GM19035 (cell line): ENCODE measurements around the gene CALHM2.
"Not testable (repeated sequence)": the region's sequence is repeated elsewhere in the genome, so short reads cannot be mapped to it uniquely, and the experiment has no call there.

Experiments
- ATAC-seq: cut with Tn5 transposase; IDR thresholded peaks from one replicate; pipeline ENCODE4 v1.9.1; 2021; ENCODE audit not compliant: unreplicated experiment

Gene CALHM2, protein sequence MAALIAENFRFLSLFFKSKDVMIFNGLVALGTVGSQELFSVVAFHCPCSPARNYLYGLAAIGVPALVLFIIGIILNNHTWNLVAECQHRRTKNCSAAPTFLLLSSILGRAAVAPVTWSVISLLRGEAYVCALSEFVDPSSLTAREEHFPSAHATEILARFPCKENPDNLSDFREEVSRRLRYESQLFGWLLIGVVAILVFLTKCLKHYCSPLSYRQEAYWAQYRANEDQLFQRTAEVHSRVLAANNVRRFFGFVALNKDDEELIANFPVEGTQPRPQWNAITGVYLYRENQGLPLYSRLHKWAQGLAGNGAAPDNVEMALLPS

DNA sequence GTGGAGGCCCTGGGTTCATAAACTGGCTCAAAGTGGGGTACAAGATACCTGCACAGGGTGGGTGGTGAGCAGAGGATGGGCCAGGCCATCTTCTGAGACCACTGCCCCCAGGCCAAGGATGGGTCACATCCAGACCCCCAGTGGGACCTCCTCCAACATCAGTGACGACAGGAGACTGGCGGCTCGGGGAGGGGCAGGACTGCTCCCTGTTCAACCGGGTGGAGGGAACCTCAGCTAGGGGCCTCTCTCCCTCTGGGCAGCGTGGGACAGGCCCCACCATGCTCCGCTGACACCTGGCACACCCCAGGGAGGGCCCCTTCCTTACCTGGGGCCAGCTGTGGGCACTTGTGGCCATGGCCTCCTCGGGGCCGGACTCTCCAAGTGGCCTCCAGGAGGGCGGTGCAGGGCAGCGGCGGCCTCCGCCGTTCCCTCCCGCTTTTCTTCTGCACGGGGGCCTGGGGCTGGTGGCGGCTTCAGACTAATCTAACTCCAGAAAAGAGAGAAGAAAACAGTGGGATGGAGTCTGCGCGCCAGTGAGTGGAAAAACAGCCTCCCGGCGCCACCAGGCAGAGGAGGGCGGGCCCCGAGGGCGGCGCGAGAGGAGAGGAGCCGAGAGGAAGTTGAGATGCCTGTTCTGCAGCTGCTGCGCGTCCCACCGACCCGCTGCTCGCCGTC, at the start of gene CALHM2:
CALHM2 (minus strand) TSS at position 540 of the 675 bp plus-strand sequence. CDS start 2,429 bp downstream, outside the sequence.
- ATAC-seq = peak; percentile 71

DNA sequence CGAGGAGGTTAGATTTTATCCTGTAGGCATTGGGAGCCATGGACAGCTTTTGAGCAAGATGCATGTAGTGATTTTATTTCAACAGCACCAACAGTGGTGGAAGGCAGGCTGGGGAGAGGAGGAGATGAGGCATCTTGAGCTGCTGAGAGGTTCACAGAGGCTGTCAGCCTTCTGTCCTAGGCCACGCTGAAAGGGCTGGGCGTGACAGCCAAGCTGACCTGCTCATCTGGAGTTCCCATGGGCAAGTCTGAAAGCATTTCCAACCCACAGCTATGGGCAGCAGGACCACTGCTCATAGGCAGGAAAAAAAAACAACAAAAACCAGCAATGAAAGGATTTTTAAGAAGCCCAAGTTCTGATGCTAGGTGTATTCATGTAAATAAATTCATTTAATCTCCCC, 49.0 kb upstream of the CALHM2 start:
- ATAC-seq = no peak

DNA sequence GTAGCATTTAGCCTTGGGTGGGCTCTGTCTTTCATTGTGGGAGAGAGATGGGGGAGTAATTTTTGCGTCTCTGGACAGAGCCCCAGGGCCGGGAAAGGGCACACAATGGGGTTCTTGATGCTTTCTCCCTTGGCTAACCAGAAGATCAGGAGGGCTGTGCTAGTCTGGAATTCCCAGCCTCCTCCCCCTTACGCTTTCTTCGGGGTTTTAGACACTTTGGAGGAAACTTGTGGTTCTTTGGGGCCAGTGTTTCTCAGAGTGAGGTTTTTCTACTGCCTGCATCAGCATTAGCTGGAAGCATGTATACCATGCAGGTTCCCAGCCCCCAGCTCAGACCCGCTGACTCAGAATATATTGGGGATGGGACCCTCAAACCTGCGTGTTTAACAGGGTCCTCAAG, 48.3 kb upstream of the CALHM2 start:
- ATAC-seq = no peak

DNA sequence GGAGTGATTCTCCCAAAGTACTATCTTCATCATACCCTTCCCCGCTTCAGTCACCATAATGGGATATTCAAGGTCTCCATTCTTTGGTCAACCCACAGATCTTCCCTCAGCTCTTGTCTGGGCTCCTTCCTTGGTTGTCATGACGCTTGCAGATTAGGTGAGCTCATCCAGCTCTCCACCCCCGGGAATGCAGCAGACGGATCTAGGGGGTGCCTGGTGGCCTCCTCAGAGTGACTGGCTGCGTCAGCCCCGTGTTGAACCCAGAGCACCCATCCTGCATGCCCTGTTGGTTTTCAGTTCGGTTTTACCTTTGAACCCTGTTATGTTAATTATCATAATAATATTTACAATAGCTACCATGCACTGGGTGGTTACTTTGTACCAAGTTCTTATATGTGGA, 47.7 kb upstream of the CALHM2 start:
- no peak for ATAC-seq

DNA sequence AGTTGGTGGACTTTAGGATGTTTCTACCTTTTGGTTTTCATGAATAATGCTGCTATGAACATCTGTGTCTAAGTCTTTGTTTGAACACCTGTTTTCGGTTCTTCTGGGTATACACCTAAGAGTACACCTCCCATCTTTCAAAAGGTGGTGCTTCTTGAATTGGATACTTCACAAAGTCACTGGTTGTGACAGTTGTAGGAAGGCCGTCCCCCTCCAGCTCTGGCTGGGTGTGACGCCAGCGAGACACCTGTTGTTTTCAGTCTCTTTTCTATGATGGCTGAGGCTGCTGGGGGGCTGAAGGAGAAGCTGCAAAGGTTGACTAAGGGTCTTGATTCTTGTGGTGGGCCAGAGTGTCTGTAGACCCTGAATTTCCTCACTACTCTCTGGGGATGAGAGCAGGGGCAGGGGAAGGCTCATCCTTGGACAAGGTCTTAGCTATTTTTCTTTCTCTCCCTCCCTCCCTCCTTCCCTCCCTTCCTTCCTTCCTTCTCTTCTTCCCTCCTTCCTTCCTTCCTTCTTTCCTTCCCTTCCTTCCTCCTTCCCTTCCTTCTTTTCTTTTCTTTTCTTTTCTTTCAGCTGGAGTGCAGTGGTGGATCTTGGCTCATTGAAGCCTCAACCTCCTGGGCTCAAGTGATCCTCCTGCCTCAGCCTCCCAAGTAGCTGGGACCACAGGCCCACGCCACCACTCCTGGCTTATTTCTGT, 46.9 kb upstream of the CALHM2 start:
- no peak for ATAC-seq

DNA sequence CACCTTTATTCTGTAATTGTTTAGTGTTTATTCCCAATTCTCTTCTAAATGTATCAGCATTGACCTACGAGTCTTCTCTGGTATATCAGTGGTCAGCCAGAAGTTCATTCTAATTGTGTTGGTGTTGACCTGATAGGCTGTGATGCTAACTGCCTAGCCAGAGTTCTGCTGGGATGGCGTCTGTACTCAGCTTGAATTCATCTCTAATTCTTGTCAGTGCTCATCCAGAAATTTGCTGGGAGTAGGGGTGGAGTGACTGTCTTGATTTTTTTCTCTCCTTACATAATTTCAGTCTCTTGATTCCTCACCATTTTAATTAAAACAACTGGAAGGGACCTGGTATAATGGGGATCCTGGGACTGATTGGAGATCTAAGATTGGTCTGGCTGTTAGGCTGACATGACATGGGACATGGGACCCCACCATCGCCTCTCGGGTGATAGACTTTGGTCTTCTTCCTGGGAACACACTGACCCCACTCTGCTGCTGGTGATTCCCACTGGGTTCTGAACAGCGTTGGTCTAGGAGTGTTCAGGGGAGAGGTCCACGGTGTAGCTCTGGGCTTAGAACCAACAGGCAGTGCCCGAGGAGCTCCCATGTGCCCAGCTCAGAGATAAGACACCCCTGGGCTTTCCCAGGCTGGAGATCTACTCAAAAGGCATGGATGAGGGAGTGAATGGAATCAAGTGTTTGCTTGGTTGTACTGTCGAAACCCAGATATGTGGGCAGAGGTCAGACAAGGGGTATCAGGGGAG, 45.2 kb upstream of the CALHM2 start:
- no peak for ATAC-seq

DNA sequence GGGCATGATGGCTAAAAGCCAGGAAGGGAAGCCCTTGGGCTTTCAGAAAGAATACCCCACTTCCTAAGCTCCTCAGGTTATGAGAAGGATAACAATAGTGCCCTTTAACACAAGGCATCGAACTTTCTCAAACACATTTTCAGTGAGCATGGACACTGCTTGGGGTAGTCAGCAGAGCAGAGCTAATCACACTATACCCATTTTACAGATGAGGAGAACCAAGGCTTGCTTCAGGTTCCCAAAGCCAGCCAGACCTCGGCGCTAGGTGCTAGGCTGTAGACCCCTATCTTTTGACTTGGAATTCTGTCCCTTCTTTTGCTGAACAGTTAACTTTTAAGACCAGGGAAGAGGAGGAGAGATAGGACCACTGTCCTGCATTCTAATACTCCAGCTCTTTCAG, 43.2 kb upstream of the CALHM2 start:
- no peak for ATAC-seq

DNA sequence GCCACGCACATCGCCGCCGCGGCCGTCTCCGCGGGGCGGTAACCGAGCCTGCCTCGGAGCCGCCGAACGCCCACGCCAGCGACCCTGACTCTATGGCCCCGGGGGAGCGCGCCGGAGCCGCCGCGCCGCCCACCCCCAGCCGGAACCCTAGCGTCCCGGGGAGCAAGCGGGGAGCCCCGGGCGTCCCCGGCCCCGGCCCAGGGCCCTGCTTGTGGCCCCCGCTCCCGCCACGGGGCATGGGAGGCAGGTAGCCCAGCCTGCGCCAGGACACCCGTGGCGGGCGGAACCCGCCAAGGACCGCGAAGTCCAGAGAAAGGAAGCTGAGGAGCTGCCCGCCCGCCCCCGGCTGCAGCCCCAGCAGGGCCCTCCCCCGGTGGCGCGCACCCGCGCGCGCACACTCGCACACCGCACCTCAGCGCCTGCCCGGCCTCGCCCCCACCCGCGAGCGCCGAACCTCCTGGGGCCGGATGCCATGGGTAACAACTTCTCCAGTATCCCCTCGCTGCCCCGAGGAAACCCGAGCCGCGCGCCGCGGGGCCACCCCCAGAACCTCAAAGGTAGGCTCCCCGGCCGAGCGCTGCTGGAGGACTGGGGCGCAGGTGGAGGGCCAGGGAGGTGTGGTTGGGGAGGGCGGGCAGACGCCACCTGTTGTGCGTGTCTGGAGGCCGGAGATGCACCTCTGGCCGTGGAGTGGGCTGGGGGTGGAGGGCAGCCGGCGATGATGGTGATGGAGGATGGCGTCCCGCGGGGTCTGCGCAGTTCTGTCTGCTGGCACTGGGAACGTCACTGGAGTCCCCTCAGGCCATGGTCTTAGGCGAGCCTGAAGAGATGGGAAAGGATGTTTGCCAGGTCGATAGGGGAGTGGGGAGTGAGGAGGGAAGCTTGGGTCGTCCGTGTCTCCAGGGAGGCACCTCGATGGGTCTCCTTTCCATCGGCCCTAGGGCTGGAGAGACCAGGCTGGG, 42.0 kb upstream of the CALHM2 start:
- ATAC-seq = no peak

DNA sequence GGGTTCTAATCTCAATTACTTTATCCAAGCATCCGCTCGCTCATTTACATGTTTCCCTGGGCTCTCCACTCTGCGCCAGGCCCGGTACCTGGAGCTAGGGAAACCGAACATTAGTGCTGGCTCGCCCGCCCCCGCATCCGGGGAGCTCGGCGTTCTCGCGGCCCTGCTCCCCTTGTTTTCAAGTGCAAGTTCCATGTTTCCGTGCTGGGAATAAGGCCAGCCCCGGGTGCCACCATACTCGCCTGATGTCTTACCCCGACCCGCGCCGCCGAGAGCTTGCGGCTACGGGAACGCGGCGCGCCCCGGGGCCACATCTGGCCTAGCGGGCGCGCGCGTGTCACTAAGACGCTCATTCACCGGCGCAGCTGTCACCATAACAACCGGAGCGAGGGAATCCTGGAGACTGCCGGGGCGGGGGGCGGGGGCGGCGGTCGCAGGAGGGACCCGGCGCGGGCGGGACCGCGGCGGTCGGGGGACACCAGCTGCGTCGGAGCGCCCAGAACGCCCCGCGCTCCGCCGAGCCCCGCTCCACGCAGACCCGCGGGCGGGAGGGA, 41.3 kb upstream of the CALHM2 start, which contains the start of gene NEURL1:
NEURL1 (plus strand) TSS at position 344 of the 554 bp plus-strand sequence. CDS start 683 bp downstream, outside the sequence.
- ATAC-seq = no peak

DNA sequence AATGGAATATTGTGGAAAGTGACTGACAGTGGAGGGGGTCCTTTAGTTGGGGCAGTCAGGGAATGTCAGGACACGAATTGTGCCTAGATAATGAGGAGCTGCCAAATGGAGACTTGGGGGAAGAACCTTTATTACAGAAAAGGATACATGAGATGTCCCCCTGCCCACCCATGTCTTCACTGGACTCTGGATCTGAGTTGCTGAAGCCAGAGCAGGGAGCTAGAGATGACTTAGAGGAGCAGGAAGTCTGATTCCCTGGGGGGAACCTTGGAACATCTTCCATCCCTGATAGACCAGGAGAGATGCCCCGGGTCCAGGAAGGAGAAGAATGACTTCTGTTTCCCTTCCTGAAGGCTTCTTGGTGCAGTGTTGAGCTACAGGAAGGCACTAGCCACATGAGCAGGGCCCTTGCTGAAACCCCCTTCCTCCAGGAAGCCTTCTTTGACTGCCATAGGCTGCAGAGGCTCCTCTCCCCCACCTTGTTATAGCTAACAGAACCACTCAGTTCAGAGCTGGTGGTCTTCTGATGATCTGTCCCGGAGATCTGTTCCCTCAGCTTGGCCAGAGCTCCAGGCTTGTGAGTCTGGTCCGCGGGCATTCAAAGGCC, 40.6 kb upstream of the CALHM2 start:
- ATAC-seq = no peak

DNA sequence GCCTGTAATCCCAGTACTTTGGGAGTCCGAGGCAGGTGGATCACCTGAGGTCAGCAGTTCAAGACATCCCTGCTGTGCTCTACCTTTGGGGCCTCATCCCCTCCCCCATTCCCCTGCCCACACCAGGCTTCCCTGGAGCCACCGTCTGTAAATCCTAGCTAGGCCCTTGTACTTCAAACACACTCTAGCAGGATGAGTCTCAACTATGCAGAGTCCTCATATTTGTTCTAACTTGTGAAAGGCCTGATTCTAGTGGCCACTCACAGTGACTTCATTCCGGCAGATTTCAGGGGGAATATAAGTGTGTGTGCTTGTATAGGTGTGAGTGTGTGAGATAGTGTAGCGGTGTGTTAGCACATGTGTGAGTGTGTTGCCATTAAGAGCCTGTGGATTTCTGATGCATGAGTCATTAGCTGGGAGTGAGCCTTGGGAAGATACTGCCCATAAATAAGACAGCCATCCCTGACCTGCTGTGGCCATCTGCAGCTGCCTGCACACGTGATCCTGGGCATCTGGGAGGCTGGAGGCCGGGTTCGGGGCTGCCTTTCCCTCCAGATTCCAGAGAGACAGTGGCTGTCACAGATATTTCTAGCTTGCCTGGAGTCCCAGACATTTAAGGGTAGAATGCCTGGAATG, 39.7 kb upstream of the CALHM2 start:
- no peak for ATAC-seq

DNA sequence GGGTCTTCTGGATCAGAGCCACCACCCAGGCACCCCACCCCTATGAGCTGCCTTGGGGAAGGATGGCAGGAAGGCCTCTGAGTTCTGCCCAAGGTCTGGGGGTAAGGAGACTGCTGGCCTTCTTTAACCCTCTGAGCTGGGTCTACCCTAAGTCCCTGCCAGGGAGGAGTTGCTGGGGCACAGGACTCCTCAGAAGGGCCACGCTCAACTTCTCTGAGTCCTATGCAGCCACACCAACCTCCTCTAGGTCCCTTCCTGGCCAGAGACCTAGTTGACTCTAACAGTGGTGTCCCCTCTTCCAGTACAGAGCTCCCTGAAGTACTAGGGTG, 38.8 kb upstream of the CALHM2 start:
- no peak for ATAC-seq

DNA sequence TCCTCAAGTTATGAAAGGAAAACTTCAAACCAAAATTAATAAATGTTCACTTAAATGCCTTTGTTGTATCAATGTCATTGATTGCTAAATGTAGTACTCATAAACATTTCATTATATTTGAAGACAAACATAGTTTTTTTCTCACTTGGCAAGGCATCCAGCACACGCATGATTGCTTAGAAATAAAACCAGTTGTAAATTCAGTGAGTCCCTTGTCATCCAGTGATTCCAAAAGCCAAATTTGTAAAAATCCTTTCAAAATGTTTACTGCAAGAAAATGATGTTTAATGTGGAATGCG, 35.2 kb upstream of the CALHM2 start:
- ATAC-seq = no peak

DNA sequence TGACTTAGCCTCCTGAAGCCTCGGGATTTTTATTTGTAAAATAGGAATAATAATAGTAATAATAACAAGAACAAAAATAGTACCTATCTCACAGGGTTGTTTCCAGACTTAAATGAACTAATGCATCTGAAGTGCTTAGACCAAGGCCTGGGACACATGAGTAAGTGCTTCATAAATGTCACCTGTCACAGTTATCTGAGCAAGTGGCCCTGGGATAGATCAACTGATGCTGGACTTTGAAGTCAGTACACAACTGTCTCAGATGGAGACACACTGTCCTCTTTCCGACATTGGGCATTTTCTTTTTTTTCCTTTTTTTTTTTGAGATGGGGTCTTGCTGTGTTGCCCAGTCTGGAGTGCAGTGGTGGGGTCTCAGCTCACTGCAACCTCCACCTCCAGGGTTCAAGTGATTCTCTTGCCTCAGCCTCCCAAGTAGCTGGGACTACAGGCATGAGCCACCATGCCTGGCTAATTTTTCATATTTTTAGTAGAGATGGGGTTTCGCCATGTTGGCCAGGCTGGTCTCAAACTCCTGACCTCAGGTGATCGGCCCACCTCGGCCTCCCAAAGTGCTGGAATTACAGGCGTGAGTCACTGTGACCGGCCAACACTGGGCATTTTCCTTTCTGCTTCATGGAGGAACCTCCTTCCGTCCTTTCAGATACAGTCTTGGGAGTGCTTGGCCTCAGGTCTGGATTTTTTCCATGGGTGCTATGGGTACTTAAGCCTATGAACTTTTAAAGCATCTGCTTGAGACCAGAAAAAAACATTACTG, 34.7 kb upstream of the CALHM2 start:
- ATAC-seq = not testable (repeated sequence)

DNA sequence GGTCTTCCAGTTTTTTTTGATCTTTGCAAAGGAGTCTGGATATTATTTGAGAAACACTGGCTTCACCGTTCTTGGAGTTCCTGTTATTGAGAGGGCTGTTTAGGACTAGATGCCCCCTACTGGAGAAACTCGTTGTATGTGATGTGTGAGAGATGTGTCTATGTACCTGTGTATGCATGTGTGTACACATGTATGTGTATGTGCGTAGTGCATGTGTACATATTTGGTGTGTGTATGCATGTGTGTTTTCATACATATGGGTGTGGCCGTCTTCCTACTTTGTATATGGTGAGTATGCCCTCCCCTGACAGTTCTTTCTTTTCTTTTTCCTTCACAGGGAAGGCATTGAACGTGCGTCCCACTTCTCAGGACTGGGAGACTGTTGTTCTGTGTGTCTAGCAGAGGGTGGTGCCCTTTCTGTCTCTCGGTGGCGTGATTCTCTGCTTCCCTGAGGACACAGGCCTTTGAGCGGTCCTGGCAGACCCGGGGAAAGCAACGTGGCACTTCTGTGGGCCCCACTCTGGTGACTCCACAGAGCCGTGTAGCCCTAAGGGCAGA, 29.9 kb upstream of the CALHM2 start:
- ATAC-seq = no peak

DNA sequence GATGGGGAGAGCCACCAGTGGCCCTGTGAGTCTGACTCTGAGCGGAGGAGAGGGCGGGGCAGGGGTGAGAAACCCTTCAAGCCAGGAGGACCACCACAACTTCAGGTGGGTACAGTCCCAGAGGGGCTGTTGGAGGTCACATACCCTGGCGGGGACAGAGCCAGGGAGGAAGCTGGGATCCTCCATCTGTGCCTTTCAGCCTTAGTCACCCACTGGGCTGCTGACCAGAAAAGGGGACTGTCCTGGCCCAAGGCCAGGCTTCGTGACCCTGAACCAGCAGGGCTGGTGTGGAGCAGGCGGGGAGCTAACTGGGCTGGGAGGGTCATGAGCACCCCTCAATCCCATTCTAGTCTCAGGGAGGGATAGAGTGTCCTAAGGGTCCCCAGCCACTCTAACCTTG, 28.4 kb upstream of the CALHM2 start:
- no peak for ATAC-seq

DNA sequence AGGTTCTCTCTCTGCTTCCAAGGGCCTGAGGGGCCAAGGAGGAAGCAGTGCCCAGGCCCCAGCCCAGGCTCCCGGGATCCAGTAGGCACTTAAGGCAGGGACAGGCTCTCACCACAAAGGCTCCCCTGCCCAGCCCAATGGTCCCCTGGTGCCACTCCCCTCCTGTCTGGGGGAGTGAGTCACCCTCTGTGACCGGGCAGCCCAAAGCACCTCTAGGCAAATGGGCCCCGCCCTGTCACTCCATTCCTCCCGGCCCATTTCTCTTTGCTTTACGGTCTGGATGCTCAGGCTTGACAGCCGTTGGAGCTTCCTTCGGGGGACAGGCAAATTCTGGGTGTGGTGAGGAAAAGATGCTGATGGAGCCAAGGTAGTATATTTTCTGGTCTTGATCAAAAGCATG, 27.0 kb upstream of the CALHM2 start, which contains the start of gene CALHM3:
CALHM3 (minus strand) TSS at position 106 of the 400 bp plus-strand sequence. CDS start 208 bp downstream, outside the sequence.
- ATAC-seq = no peak

DNA sequence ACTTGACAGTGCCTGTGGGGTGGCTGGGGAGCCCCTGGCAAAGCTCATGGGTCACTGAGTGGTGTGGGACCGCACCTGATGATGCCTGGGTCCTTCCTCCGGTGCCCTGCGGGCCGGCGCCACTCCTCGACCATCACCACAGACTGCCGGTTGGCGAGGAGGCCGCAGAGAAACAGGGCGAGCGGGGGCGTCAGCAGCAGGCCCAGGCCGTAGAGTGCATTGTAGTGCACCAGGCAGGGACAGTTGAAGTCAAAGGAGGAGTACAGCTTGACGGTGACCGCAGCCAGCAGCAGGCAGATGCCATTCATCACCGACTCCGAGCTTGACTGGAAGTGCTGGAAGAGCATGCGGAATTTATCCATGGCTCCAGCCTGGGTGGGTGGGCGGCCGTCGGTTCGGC, 26.5 kb upstream of the CALHM2 start:
- no peak for ATAC-seq
